Erythroblast (primary cell): ENCODE results near the gene CYFIP1.

Source experiments
- GATA1 ChIP-seq: IDR thresholded peaks from 2 replicates; pipeline ENCODE4 v1.6.1; 2011; ENCODE audit warnings: low read depth, mild to moderate bottlenecking, control low read depth, low read length, moderate library complexity
- POLR2A ChIP-seq: IDR thresholded peaks from 2 replicates; pipeline ENCODE4 v1.6.1; 2011; ENCODE audit warnings: mild to moderate bottlenecking, low read length

- TF ChIP-seq POLR2A: no peak
- TF ChIP-seq GATA1: no peak
These were observed 43.3 kb downstream of the CYFIP1 start for GRCh38 chr15:22936577-22937472.
